Inflammatory macrophage treated with lipopolysaccharide for 4 hours (primary cell): Measurements from ENCODE around the gene NCBP2.

Experiments
- DNase-seq: peaks from one replicate; pipeline ENCODE4 v3.0.0-alpha.2; 2020

The NCBP2 gene

GRCh38 chr3:196936288-196936687, 6.0 kb downstream of the NCBP2 start:
- no peak for DNase-seq

GRCh38 chr3:196932600-196932999, 9.7 kb downstream of the NCBP2 start:
- DNase-seq, result peak; percentile 35

GRCh38 chr3:196931828-196932587, 10.3 kb downstream of the NCBP2 start:
- no peak for DNase-seq

- no peak for DNase-seq
These were observed 11.2 kb downstream of the NCBP2 start for GRCh38 chr3:196931157-196931556.

- DNase-seq, result no peak
These were observed 14.5 kb downstream of the NCBP2 start for GRCh38 chr3:196927571-196928453.

- DNase-seq, result peak; percentile 77
These were observed 21.6 kb downstream of the NCBP2 start for GRCh38 chr3:196920733-196921132.

GRCh38 chr3:196918968-196919367, 23.4 kb downstream of the NCBP2 start:
- no peak for DNase-seq

GRCh38 chr3:196916995-196917394, 25.3 kb downstream of the NCBP2 start:
- no peak for DNase-seq

GRCh38 chr3:196916221-196916620, 26.1 kb downstream of the NCBP2 start:
- DNase-seq, result peak; percentile 77

- DNase-seq, result no peak
These were observed 27.0 kb downstream of the NCBP2 start for GRCh38 chr3:196915375-196915774.

- DNase-seq, result no peak
These were observed 27.5 kb downstream of the NCBP2 start for GRCh38 chr3:196914866-196915265.

GRCh38 chr3:196903740-196904139, 38.6 kb downstream of the NCBP2 start:
- DNase-seq, result no peak

- DNase-seq, result no peak
These were observed 40.0 kb downstream of the NCBP2 start for GRCh38 chr3:196902296-196902695.

- DNase-seq, result no peak
These were observed 40.6 kb downstream of the NCBP2 start for GRCh38 chr3:196901768-196902167.

GRCh38 chr3:196896229-196896628, 46.1 kb downstream of the NCBP2 start:
- DNase-seq, result no peak

GRCh38 chr3:196894557-196895295, 47.6 kb downstream of the NCBP2 start:
- DNase-seq, result no peak

GRCh38 chr3:196889844-196890708, 52.3 kb downstream of the NCBP2 start:
- no peak for DNase-seq

GRCh38 chr3:196886144-196886543, 56.2 kb downstream of the NCBP2 start:
- peak; percentile 67 for DNase-seq
